ENCODE results near the gene GPR132.

DNA sequence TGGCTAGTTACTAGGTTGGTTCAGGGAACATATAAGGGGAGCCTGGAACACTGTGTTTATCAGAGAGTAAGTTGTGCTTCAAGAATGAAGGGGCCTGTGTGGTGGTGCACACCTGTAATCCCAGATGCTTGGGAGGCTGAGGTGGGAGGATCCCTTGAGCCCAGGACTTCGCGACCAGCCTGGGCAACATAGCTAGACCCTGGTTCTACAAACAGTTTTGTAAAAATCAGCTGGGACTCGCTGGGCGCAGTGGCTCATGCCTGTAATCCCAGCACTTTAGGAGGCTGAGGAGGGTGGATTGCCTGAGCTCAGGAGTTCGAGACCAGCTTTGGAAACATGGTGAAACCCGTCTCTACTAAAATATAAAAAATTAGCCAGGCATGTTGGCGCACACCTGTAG is 42.1 kb upstream of the GPR132 start:
- TF ChIP-seq, protein P1, sequence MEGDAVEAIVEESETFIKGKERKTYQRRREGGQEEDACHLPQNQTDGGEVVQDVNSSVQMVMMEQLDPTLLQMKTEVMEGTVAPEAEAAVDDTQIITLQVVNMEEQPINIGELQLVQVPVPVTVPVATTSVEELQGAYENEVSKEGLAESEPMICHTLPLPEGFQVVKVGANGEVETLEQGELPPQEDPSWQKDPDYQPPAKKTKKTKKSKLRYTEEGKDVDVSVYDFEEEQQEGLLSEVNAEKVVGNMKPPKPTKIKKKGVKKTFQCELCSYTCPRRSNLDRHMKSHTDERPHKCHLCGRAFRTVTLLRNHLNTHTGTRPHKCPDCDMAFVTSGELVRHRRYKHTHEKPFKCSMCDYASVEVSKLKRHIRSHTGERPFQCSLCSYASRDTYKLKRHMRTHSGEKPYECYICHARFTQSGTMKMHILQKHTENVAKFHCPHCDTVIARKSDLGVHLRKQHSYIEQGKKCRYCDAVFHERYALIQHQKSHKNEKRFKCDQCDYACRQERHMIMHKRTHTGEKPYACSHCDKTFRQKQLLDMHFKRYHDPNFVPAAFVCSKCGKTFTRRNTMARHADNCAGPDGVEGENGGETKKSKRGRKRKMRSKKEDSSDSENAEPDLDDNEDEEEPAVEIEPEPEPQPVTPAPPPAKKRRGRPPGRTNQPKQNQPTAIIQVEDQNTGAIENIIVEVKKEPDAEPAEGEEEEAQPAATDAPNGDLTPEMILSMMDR (conservative IDR thresholded peaks at IDR 0.05; ENCODE audit: low read depth in 2 of 2) = no peak
- TF ChIP-seq POLR2AphosphoS5 (IDR thresholded peaks at IDR 0.05; ENCODE audit: low read depth) (no peak), JUNB (IDR thresholded peaks at IDR 0.05; ENCODE audit: unreplicated experiment) (no peak), NANOG (IDR thresholded peaks at IDR 0.05; ENCODE audit: borderline replicate concordance) (no peak), EZH2 (IDR thresholded peaks at IDR 0.05; ENCODE audit: low read depth, unreplicated experiment) (no peak), REST (IDR thresholded peaks at IDR 0.05; ENCODE audit: unreplicated experiment) (no peak), EZH2phosphoT487 (IDR thresholded peaks at IDR 0.05; ENCODE audit: unreplicated experiment) (no peak), CREB1 (CRISPR knock-in tag; IDR thresholded peaks at IDR 0.05; ENCODE audit: low read depth) (no peak), ZNF462 (CRISPR knock-in tag; IDR thresholded peaks at IDR 0.05) (no peak), ZNF331 (CRISPR knock-in tag; IDR thresholded peaks at IDR 0.05; ENCODE audit: low read depth) (no peak)
- TF ChIP-seq, protein P2, sequence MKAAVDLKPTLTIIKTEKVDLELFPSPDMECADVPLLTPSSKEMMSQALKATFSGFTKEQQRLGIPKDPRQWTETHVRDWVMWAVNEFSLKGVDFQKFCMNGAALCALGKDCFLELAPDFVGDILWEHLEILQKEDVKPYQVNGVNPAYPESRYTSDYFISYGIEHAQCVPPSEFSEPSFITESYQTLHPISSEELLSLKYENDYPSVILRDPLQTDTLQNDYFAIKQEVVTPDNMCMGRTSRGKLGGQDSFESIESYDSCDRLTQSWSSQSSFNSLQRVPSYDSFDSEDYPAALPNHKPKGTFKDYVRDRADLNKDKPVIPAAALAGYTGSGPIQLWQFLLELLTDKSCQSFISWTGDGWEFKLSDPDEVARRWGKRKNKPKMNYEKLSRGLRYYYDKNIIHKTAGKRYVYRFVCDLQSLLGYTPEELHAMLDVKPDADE (IDR thresholded peaks at IDR 0.05) = no peak
